Measurements from ENCODE around the gene TRNT1. TPM values are rescaled to one million over a fixed set of nuclear protein-coding genes. Genes with fewer than 3 reads are reported as not detected.

TRNT1 gene
- total and polyA plus RNA-seq, 2 experiments from 2014 or later, result 14.2 to 31.4 TPM

GRCh38 chr3:3189102-3189727 is 62.5 kb downstream of the TRNT1 start:
- H3K4me3 ChIP-seq, result no peak overlapping the region
- H3K79me2 ChIP-seq (ENCODE audit: insufficient read depth), result no peaks in the 10 kb centered on the region
- H3K27ac ChIP-seq, result no peak overlapping the region
- H3K27me3 ChIP-seq (replicated peaks; ENCODE audit: insufficient read depth), result no peaks in the 10 kb centered on the region
- H3K36me3 ChIP-seq (ENCODE audit: low read depth), result no peaks in the 10 kb centered on the region
- no peaks in the 10 kb centered on the region for H3K9me2 ChIP-seq (ENCODE audit: insufficient read depth)
- TF ChIP-seq EZH2phosphoT487 (IDR thresholded peaks at IDR 0.05; ENCODE audit: insufficient read depth, low read depth) (no peak), EZH2 (IDR thresholded peaks at IDR 0.05; ENCODE audit: insufficient read depth, poor library complexity, severe bottlenecking) (no peak)
- no peak for DNase-seq
- 25 to 28% methylated on average over 1 of the region's 1 CpG for WGBS, 2 experiments (ENCODE audit: low coverage in 1 of 2, low lambda C conversion rate in 2 of 2, missing lambda C conversion rate in 2 of 2)
- no peaks in the 10 kb centered on the region for H3K9me3 ChIP-seq (ENCODE audit: low read depth)
- H4K20me1 ChIP-seq (ENCODE audit: insufficient read depth), result no peaks in the 10 kb centered on the region
- no peak overlapping the region for H3K4me2 ChIP-seq (ENCODE audit: unreplicated experiment)
- H2AFZ ChIP-seq, result no peak overlapping the region
- no peaks in the 10 kb centered on the region for H3F3A ChIP-seq (ENCODE audit: insufficient read depth)
- in situ Hi-C loops (cut with MboI), result no loop called here
- no peaks in the 10 kb centered on the region for H3K4me1 ChIP-seq (ENCODE audit: insufficient read depth)
- H3K9ac ChIP-seq, result no peak overlapping the region

- Histone ChIP-seq H3K4me1 (ENCODE audit: insufficient read depth) (no peaks in the 10 kb centered on the region), H3K79me2 (ENCODE audit: insufficient read depth) (no peaks in the 10 kb centered on the region), H3K27me3 (replicated peaks; ENCODE audit: insufficient read depth) (no peaks in the 10 kb centered on the region), H3K27ac (no peak overlapping the region), H3F3A (ENCODE audit: insufficient read depth) (no peaks in the 10 kb centered on the region), H3K4me3 (no peak overlapping the region), H3K9me2 (ENCODE audit: insufficient read depth) (no peaks in the 10 kb centered on the region), H3K36me3 (ENCODE audit: low read depth) (no peaks in the 10 kb centered on the region), H3K4me2 (ENCODE audit: unreplicated experiment) (no peak overlapping the region), H3K9me3 (ENCODE audit: low read depth) (no peaks in the 10 kb centered on the region), H2AFZ (no peak overlapping the region), H3K9ac (no peak overlapping the region), H4K20me1 (ENCODE audit: insufficient read depth) (no peaks in the 10 kb centered on the region)
- no peak for TF ChIP-seq EZH2phosphoT487 (IDR thresholded peaks at IDR 0.05; ENCODE audit: insufficient read depth, low read depth)
- TF ChIP-seq EZH2 (IDR thresholded peaks at IDR 0.05; ENCODE audit: insufficient read depth, poor library complexity, severe bottlenecking), result no peak
- in situ Hi-C loops (cut with MboI), result no loop called here
- no peak for DNase-seq
- 36 to 52% methylated on average over 1 of the region's 1 CpG for WGBS, 2 experiments (ENCODE audit: low coverage in 1 of 2, low lambda C conversion rate in 2 of 2, missing lambda C conversion rate in 2 of 2)
Observed at GRCh38 chr3:3189961-3190360, 63.2 kb downstream of the TRNT1 start.

DNA sequence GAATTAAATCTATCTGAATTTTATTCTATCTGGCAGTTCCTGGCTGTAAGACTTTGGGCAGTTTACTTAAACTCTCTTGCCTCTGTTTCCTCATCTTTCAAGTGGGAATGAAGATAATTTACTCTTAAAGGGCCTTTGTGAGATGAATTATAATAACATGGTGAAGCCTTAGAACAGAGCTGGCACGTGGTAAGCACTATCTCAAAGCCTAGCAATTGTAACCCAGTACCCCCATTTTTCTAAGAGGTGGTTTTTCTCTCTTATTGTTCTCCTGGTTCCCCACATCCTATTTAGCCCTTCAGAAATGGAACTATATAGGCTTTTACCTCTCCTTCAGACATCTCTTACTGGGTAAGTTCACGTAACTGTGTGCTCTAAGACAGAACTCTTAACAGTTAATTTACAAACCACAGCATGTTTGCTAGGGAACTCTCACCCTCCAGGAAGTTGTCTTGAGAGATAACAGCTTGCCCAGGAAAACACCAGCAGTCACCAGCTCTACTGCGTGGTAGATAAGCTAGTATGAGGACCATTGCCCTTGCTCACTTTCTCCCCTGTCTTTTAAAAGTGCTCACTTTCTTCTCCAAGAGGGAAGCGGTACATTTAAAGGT is 65.0 kb downstream of the TRNT1 start:
- 23 to 25% methylated on average over 4 of the region's 4 CpGs for WGBS, 2 experiments (ENCODE audit: low coverage in 1 of 2, low lambda C conversion rate in 2 of 2, missing lambda C conversion rate in 2 of 2)

DNA sequence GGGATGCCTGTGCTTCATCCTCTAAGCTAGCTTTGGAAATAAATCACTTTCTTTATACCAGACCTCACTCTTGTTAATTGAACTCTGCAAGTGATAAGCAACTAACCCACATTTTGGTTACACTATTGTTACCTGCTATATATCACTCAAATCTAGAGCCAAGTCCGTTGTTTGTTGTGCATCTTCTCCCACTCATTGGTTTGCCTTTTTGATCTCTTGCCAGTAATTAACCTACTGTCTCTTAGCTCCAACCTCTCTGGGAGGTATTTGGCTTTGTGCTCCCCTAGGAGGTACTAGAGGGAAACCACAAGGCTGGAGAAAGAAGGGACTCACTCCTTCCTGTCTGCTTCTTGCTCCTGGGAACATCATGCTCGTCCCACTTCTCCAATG is 65.5 kb downstream of the TRNT1 start:
- no peaks in the 10 kb centered on the region for H3K79me2 ChIP-seq (ENCODE audit: insufficient read depth)
- H3K9me2 ChIP-seq (ENCODE audit: insufficient read depth), result no peaks in the 10 kb centered on the region
- no peak for TF ChIP-seq EZH2phosphoT487 (IDR thresholded peaks at IDR 0.05; ENCODE audit: insufficient read depth, low read depth)
- no peak for TF ChIP-seq EZH2 (IDR thresholded peaks at IDR 0.05; ENCODE audit: insufficient read depth, poor library complexity, severe bottlenecking)
- H3K27ac ChIP-seq, result no peak overlapping the region
- in situ Hi-C loops (cut with MboI), result no loop called here
- H3K9me3 ChIP-seq (ENCODE audit: low read depth), result no peaks in the 10 kb centered on the region
- H3K36me3 ChIP-seq (ENCODE audit: low read depth), result no peaks in the 10 kb centered on the region
- H4K20me1 ChIP-seq (ENCODE audit: insufficient read depth), result no peaks in the 10 kb centered on the region
- 3 to 8% methylated on average over 2 of the region's 2 CpGs for WGBS, 2 experiments (ENCODE audit: low coverage in 1 of 2, low lambda C conversion rate in 2 of 2, missing lambda C conversion rate in 2 of 2)
- no peak for DNase-seq
- no peaks in the 10 kb centered on the region for H3K27me3 ChIP-seq (replicated peaks; ENCODE audit: insufficient read depth)
- no peaks in the 10 kb centered on the region for H3K4me1 ChIP-seq (ENCODE audit: insufficient read depth)
- H3F3A ChIP-seq (ENCODE audit: insufficient read depth), result no peaks in the 10 kb centered on the region
- H3K4me2 ChIP-seq (ENCODE audit: unreplicated experiment), result no peak overlapping the region
- H3K9ac ChIP-seq, result no peak overlapping the region
- H3K4me3 ChIP-seq, result no peak overlapping the region
- H2AFZ ChIP-seq, result no peak overlapping the region

More for the DNA sequence above, 65.0 kb downstream of the TRNT1 start:
- no peaks in the 10 kb centered on the region for H3K79me2 ChIP-seq (ENCODE audit: insufficient read depth)
- H3F3A ChIP-seq (ENCODE audit: insufficient read depth), result no peaks in the 10 kb centered on the region
- peak overlapping the region; percentile 11; the same call in 1 of the 2 replicates for H2AFZ ChIP-seq
- no peak overlapping the region for H3K27ac ChIP-seq
- TF ChIP-seq EZH2 (IDR thresholded peaks at IDR 0.05; ENCODE audit: insufficient read depth, poor library complexity, severe bottlenecking), result no peak
- no peak for TF ChIP-seq EZH2phosphoT487 (IDR thresholded peaks at IDR 0.05; ENCODE audit: insufficient read depth, low read depth)
- H3K4me2 ChIP-seq (ENCODE audit: unreplicated experiment), result no peak overlapping the region
- H3K9me2 ChIP-seq (ENCODE audit: insufficient read depth), result no peaks in the 10 kb centered on the region
- DNase-seq, result no peak
- H3K9me3 ChIP-seq (ENCODE audit: low read depth), result no peaks in the 10 kb centered on the region
- no peaks in the 10 kb centered on the region for H3K4me1 ChIP-seq (ENCODE audit: insufficient read depth)
- H3K9ac ChIP-seq, result no peak overlapping the region
- no peak overlapping the region for H3K4me3 ChIP-seq
- no peaks in the 10 kb centered on the region for H4K20me1 ChIP-seq (ENCODE audit: insufficient read depth)
- no peaks in the 10 kb centered on the region for H3K36me3 ChIP-seq (ENCODE audit: low read depth)
- in situ Hi-C loops (cut with MboI), result no loop called here
- no peaks in the 10 kb centered on the region for H3K27me3 ChIP-seq (replicated peaks; ENCODE audit: insufficient read depth)

Measured in GM23248 (cell line).